HG03439 (cell line): ENCODE measurements around the gene NIPBL.
"Not testable (repeated sequence)": the region's sequence is repeated elsewhere in the genome, so short reads cannot be mapped to it uniquely, and the experiment has no call there.

Source experiments
- ATAC-seq: cut with Tn5 transposase; IDR thresholded peaks from one replicate; pipeline ENCODE4 v1.9.1; 2021; ENCODE audit warnings: mild to moderate bottlenecking, moderate library complexity; ENCODE audit not compliant: unreplicated experiment

NIPBL gene

GRCh38 chr5:36901077-36901476 lies 24.5 kb downstream of the NIPBL start:
- not testable (repeated sequence) for ATAC-seq

DNA sequence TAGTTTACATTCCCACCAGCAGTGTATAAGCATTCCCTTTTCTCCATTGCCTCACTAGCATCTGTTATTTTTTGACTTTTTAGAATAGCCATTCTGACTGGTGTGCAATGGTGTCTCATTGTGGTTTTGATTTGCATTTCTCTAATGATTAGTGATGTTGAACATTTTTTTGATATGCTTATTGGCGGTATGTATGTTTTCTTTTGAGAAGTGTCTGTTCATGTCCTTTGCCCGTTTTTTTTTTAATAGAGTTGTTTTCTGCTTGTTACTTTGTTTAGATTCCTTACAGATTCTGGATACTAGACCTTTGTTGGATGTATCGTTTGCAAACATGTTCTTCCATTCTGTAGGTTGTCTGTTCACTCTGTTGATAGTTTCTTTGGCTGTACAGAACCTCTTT lies 25.3 kb downstream of the NIPBL start:
- no peak for ATAC-seq

DNA sequence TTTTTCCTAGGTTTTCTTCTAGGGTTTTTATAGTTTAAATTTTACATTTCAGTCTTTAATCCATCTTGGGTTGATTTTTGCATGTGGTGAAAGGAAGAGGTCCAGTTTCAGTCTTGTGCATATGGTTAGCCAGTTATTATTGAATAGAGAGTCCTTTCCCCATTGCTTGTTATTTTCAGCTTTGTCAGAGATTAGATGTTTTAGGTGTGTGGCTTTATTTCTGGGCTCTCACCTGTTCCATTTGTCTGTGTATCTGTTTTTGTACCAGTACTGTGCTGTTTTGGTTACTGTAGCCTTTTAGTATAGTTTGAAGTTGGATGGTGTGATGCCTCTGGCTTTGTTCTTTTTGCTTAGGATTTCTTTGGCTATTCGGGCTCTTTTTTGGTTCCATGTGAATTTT lies 25.8 kb downstream of the NIPBL start:
- ATAC-seq, result no peak

DNA sequence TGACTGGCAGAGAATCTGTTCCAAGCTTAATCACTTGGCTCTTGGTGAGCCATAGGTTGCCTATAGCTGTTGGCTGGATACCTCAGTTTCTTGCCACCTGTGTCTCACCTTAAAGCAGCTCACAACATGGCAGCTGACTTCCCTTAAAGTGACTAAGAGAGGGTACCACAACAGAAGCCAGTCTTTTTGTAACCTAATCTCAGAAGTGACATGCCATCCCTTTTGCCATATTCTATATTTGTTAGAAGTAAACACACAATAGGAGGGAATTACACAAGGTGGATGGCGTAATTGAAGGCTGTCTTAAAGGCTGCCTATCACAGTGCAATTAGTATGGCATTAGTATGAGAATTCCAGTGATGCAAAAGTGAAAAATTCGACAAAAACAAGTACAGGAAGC lies 28.1 kb downstream of the NIPBL start:
- no peak for ATAC-seq

GRCh38 chr5:36908544-36909260 lies 32.1 kb downstream of the NIPBL start:
- no peak for ATAC-seq

DNA sequence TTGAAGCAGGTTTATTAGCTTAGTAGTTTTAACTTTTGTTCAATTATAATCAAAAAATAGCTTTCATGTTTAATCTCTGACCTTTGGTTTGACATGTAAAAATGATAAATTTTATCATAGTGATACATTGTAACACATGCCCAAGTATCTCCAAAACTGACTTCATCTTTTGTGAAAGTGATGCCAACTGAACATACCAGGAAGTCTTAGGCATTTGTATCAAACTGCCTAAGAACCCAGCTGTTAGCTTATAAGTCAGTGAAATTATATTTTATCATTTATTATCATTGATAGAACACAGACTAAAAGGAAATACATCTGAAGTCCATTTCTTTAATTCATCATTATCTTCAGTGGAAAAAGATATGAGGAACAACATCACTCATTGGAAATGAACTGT lies 39.1 kb downstream of the NIPBL start:
- no peak for ATAC-seq

GRCh38 chr5:36916614-36917013 lies 40.0 kb downstream of the NIPBL start:
- not testable (repeated sequence) for ATAC-seq

DNA sequence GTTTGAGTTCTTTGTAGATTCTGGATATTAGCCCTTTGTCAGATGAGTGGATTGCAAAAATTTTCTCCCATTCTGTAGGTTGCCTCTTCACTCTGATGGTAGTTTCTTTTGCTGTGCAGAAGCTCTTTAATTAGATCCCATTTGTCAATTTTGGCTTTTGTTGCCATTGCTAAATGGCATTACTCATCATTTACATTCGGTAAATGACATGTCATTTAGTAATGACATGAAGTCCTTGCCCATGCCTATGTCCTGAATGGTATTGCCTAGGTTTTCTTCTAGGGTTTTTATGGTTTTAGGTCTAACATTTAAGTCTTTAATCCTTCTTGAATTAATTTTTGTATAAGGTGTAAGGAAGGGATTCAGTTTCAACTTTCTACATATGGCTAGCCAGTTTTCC lies 40.8 kb downstream of the NIPBL start:
- ATAC-seq, result not testable (repeated sequence)

GRCh38 chr5:36919238-36919637 lies 42.7 kb downstream of the NIPBL start:
- ATAC-seq, result no peak

GRCh38 chr5:36919650-36920049 lies 43.1 kb downstream of the NIPBL start:
- no peak for ATAC-seq

GRCh38 chr5:36928947-36929346 lies 52.4 kb downstream of the NIPBL start:
- ATAC-seq, result no peak

DNA sequence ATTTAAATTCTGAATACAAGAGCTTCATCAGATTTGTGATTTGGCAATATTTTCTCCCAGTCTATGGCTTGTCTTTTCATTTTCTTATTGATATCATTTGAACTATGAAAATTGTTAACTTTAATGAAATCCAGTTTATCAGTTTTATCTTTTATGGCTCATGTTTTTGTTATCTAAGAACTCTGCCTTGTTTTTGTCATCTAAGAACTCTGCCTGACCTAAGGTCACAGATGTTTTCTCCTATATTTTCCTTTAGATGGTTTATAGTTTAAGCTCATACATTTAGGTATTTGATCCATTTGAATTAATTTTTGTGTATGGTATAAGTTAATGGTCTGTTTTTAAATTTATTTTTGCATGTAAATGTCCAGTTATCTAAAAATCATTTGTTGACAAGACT lies 52.9 kb downstream of the NIPBL start:
- ATAC-seq, result no peak

DNA sequence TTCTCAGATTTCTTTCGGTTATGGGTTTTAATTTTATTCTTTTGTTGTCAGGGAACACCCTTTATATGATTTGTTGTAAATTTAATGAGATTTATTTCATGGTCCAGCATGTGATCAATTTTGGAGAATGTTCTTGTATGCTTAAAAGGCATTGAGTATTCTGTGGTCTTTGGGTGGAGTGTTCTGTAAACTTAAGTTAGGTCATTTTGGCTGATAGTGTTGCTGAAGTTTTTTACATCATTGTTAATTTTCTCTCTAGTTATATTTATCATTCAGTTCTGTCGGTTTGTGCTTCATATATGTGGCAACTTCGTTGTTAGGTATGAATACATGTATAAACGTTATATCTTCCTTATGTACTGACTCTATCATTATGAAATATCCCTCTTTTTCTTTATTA lies 55.5 kb downstream of the NIPBL start:
- no peak for ATAC-seq

DNA sequence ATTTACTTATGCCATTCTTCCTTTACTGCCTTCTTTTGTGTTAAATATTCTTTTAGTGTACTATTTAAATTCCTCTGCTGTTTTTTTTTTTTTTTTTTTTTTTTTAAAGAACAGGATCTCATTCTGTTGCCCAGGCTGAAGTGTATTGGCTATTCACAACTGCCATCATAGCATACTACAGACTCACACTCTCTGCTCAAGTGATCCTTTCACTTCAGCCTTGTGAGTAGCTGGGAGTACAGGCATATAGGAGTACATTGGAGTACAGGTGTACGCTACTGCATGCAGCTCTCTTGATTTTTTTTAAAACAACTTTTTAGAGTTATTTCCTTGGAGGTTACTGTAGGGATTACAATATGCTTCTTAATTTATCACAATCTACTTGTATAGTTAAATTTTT lies 56.1 kb downstream of the NIPBL start:
- ATAC-seq, result no peak

DNA sequence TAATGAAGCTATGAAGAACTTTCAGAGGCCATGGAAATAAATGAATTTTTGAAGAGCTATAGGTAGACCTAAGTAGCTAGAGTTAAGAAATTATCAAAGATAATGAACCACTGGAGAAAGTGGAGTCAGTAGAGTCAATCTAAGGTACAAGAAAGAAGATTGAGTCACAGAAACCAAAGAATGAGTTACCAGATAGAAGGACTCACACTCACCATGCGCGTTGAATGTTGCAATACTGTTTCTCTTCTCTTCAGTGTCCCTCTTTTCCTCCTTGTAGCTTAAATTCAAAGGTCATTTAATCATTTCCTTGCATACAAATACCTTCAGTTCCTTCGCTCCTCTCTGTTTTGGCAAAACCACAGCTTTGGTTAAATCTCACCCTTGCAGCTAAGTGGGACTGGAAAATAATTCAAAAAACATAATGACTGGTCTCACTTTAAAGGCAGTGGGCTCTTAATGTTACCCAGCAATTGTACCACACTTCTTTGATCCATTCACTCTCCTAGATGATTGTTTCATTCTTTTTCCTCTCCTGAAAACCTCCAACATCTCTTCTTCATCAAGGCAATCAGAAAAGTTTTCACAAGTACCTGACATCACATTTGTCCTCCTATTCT lies 58.3 kb downstream of the NIPBL start:
- ATAC-seq, result no peak

- no peak for ATAC-seq
These were observed 59.2 kb downstream of the NIPBL start for GRCh38 chr5:36935805-36936204.

DNA sequence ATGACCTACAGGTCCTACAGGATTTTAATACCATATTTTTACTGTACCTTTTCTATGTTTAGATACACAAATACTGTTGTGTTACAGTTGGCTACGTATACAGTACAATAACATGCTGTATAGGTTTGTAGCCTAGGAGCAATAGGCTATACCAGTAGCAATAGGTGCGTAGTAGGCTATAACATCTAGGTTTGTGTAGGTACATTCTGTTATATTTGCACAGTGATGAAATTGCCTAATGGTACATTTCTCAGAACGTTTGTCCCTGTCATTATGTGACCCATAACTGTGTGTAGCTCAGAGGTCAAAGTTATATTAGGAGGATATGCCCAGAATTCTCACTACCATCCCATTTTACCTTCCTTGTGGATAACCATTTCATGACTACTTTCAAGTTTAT lies 59.7 kb downstream of the NIPBL start:
- no peak for ATAC-seq

- no peak for ATAC-seq
These were observed 61.6 kb downstream of the NIPBL start for GRCh38 chr5:36938129-36938528.

DNA sequence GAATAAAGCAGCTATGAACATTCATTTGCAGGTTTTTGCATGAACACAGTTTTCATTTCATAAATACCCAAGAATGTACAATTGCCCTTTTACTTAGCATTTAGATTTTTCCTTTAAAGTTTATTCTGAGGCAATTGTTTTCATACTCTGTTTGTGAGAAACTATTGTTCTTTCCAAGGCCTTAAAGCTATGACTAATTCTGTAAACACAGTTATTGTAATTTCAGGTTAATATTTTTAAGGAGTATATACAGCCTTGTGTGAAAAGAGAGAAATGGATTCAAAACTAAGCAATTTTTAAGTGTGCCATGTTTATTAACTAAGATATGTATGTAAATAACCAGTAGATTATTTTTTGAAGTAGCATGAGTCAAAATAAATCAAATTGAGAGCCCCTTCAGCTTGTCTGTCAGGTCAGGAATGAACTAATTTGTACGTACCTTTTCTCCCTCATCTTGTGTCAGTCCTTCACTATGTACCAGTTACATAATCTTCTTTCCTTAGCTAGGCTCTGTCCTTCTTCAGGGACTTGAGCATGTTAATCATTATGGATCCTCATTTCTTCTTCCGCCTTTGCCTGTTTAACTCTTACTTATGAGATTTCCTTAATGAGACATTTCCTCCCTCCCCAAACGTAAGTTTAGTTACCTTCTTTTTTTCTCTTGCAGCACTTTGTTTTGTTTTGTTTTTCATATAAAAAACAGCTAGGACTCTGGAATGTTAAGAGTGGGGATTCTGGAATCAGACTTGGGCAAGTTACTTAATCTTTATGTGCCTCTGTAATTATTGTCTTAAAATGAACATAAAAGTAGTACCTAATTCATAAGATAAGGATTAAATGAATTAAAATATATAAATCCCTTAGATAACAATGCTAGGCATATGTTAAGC lies 63.6 kb downstream of the NIPBL start:
- ATAC-seq, result no peak

DNA sequence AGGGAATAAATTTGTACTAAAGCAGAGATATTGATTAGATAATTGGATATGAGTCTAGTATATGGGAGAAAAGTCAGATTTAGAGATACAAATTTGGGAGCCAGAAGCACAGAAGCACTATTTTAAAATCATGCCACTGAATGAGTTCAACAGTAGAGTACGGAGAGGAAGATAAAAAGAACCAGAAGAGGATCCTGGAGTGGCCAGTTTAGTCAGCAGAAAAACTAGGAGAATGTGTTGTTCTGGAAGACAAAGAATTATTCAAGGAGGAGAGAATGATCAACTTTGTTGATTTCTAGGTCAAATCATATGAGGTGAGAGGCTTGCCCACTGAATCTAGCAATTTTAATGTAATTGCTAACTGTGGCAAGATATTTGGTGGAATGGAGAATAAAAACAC lies 67.0 kb downstream of the NIPBL start:
- no peak for ATAC-seq

DNA sequence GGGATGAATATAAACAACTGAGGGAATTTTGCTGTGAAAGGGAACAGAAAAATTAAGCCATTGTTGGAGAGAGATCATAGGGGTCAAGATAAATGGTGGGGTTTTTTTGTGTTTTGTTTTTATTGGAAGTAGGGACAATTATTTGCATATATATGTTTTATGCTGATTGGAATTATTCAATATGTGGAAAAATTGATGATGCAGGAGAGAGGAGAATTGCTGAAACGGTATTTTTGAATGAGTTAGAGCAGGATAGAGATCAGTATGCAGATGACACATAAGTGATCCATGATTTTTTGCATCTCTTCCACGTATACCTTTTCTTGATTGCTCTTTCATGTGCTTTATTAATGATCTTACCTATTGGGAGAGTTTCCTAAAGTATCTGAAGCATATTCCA lies 67.5 kb downstream of the NIPBL start:
- no peak for ATAC-seq
